ENCODE data around the gene RPS3. TPM values are rescaled to one million over a fixed set of nuclear protein-coding genes. Genes with fewer than 3 reads are reported as not detected.

Gene RPS3
- polyA plus RNA-seq, 1 experiment = 3,250 TPM

DNA sequence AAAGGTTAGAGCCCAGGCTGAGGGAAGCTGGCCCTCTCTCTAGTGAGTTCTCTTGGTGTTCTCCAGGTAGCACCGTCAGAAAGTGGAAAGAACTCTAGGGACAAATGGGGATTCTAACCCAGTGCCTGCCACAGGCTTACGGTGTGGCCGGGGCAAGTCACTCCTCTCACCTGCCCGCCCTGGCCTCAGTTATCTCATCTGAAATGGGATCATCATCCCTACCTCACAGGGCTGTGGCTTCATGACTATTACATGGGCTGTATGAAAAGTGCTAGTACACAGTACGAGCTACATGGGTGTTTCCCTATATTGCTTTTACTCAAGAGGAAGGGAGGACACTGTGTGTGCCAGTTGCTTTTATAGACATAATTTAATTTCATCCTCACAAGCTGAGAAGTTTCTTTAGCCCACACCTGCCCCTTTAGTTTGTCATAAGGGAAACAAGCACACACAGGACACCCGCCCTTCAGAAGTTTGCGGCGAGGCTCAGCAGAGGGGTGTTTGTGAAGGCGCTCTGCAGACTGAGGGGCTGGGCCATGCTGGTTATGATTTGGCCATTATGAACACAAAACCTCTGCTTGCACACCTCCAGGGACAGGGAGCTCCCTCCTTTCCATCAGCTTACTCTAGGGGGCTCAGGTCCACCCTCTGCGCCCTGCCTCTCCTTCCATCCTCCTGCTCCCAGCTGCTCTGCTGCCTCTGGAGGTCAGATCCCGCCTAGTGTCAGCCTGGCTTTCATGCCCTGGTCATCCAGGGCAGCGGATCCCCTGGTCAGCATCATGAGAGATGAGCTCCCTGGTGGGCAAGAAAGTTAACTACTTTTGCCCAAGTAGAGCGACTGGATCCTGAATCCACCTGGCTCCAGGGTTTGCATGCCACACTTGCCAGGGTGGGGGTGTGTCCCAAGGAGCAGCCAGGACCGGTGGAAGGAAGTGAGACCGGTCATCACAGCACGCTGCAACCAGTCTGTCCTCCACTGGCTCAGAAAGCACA lies 32.5 kb downstream of the RPS3 start:
- Histone ChIP-seq H3K27me3 (ENCODE audit: control insufficient read depth, insufficient read depth, low read length) (peaks cover 57% of the 10 kb centered on the region), H3K27ac (ENCODE audit: low read depth, low read length) (no peak overlapping the region), H3K9me3 (ENCODE audit: control insufficient read depth, insufficient read depth, low read length) (peaks cover 14% of the 10 kb centered on the region), H3K4me3 (ENCODE audit: low read depth, low read length) (no peak overlapping the region)
- POLR2A ChIA-PET = interaction anchor here (0.6 to 1.1 kb wide), 2 partner anchors 9 to 122 kb away, joined by 3 to 5 read pairs; no protein-coding TSS in a partner anchor
- no peak for DNase-seq (ENCODE audit: low read depth, low spot score)
- CTCF ChIA-PET = interaction anchor here (1.0 to 1.2 kb wide), 2 partner anchors 14 to 24 kb away, joined by 3 to 6 read pairs; no protein-coding TSS in a partner anchor
- TF ChIP-seq, protein P1, sequence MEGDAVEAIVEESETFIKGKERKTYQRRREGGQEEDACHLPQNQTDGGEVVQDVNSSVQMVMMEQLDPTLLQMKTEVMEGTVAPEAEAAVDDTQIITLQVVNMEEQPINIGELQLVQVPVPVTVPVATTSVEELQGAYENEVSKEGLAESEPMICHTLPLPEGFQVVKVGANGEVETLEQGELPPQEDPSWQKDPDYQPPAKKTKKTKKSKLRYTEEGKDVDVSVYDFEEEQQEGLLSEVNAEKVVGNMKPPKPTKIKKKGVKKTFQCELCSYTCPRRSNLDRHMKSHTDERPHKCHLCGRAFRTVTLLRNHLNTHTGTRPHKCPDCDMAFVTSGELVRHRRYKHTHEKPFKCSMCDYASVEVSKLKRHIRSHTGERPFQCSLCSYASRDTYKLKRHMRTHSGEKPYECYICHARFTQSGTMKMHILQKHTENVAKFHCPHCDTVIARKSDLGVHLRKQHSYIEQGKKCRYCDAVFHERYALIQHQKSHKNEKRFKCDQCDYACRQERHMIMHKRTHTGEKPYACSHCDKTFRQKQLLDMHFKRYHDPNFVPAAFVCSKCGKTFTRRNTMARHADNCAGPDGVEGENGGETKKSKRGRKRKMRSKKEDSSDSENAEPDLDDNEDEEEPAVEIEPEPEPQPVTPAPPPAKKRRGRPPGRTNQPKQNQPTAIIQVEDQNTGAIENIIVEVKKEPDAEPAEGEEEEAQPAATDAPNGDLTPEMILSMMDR (IDR thresholded peaks at IDR 0.05; ENCODE audit: low read depth, low read length) = no peak

DNA sequence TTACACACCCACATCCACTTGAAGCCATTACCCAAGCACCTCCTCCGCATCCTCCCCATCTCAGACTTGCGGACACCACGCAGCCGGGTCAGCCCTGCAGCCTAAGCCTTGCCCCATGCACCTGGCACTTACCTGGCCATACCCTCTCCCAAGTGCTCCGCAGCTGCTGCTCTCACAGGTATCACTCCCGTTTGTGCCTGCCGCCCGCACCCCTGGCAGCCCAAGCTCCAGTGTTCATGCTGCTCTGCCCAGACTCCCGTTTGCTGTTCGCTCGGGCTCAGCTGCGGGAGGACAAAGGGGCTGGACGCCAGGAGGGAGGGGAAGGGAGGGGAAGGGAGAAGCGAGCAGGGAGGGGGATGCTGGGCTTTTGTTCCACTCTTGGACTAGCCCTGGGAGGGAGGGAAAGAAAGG lies 33.6 kb downstream of the RPS3 start, which contains the start of gene KLHL35:
Gene KLHL35 (minus strand): TSS at position 293 of the 411 bp plus-strand sequence. CDS start 2,574 bp downstream, outside the sequence.
- peaks cover 56% of the 10 kb centered on the region for H3K27me3 ChIP-seq (ENCODE audit: control insufficient read depth, insufficient read depth, low read length)
- CTCF ChIA-PET = interaction anchor here (1.2 to 2.1 kb wide), 2 partner anchors 11 to 14 kb away, joined by 3 to 6 read pairs; no protein-coding TSS in a partner anchor
- POLR2A ChIA-PET = interaction anchor here (1.1 kb wide), 1 partner anchor 121 kb away, joined by 5 read pairs; no protein-coding TSS in a partner anchor
- no peak within 1 kb of the TSS for H3K27ac ChIP-seq (ENCODE audit: low read depth, low read length)
- no peak for DNase-seq (ENCODE audit: low read depth, low spot score)
- H3K9me3 ChIP-seq (ENCODE audit: control insufficient read depth, insufficient read depth, low read length) = peaks cover 14% of the 10 kb centered on the region
- TF ChIP-seq, protein P1 (IDR thresholded peaks at IDR 0.05; ENCODE audit: low read depth, low read length) = no peak
- H3K4me3 ChIP-seq (ENCODE audit: low read depth, low read length) = no peak within 1 kb of the TSS

DNA sequence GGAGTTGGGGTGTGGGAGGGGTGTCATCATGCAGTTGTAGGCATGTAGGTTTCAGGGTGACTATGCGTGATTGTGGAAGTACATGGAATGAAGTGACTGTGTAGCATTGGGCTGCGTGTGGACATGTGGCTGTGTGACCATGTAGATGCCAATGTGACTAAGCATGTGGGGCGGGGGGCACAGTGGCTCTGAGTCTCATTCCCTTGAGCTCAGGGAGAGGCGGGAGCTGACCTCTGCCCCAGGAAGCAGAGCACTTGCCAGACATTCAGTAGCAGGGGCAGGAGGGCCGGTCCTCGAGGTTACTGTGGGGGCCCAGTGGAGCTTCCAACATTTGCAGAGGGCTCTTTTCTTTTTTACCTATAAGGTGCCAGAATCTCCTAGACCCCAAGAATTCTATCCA lies 34.1 kb downstream of the RPS3 start:
- DNase-seq (ENCODE audit: low read depth, low spot score) = no peak
- ChIA-PET CTCF (interaction anchor here (1.2 to 2.1 kb wide), 3 partner anchors 11 to 25 kb away, joined by 3 to 6 read pairs (median 3); no protein-coding TSS in a partner anchor), POLR2A (no interaction called here)
- Histone ChIP-seq H3K27me3 (ENCODE audit: control insufficient read depth, insufficient read depth, low read length) (peaks cover 55% of the 10 kb centered on the region), H3K27ac (ENCODE audit: low read depth, low read length) (no peak overlapping the region), H3K9me3 (ENCODE audit: control insufficient read depth, insufficient read depth, low read length) (peaks cover 10% of the 10 kb centered on the region), H3K4me3 (ENCODE audit: low read depth, low read length) (no peak overlapping the region)
- TF ChIP-seq, protein P1 (IDR thresholded peaks at IDR 0.05; ENCODE audit: low read depth, low read length) = no peak

DNA sequence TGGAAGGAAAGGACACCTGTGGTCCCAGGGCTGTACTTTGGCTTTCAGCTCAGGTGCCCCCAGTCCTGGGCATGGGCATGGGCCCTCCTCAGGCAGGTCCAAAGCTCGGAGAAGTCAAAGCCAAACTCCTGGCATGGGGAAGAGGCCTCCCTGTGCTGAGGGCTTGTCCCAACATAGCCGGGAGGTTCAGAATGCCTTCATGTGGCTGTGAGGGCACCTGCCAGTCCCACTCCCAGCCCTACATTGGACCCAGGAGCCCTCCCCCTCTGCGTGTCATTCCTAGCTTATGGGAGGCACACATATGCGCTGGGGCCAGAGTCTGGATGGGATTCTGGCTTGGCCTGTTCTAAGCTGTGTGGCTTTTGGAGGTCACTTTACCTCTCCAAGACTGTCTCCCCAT lies 34.7 kb downstream of the RPS3 start:
- TF ChIP-seq, protein P1 (IDR thresholded peaks at IDR 0.05; ENCODE audit: low read depth, low read length) = no peak
- no peak overlapping the region for H3K27ac ChIP-seq (ENCODE audit: low read depth, low read length)
- H3K4me3 ChIP-seq (ENCODE audit: low read depth, low read length) = no peak overlapping the region
- H3K27me3 ChIP-seq (ENCODE audit: control insufficient read depth, insufficient read depth, low read length) = peaks cover 52% of the 10 kb centered on the region
- H3K9me3 ChIP-seq (ENCODE audit: control insufficient read depth, insufficient read depth, low read length) = peaks cover 6% of the 10 kb centered on the region
- POLR2A ChIA-PET = no interaction called here
- CTCF ChIA-PET = interaction anchor here (1.8 to 2.1 kb wide), 2 partner anchors 10 to 26 kb away, joined by 3 to 6 read pairs; no protein-coding TSS in a partner anchor
- DNase-seq (ENCODE audit: low read depth, low spot score) = no peak
